K562 (cell line): ENCODE results near the gene FRYL. TPM values are rescaled to one million over a fixed set of nuclear protein-coding genes. Genes with fewer than 3 reads are reported as not detected.

ENCODE experiments used
- ATF7 ChIP-seq: fragments of 450-650 bp; IDR thresholded peaks from 2 replicates; pipeline ENCODE4 v1.7.1; 2014; ENCODE audit warnings: mild to moderate bottlenecking, moderate library complexity
- BCOR ChIP-seq: fragments of 450-650 bp; IDR thresholded peaks from 2 replicates; pipeline ENCODE4 v1.6.1; 2016
- ETS2 ChIP-seq: IDR thresholded peaks from 2 replicates; pipeline ENCODE4 v1.6.1; 2016; ENCODE audit warnings: borderline replicate concordance, missing genetic modification characterization, mild to moderate bottlenecking, moderate library complexity, missing compliant biosample characterization; ENCODE audit not compliant: poor library complexity, severe bottlenecking
- ETV6 ChIP-seq, 3 experiments: fragments of 150-350 bp in 1 of 3; sonication (generic) in 1 of 3; formaldehyde crosslinking in 1 of 3; IDR thresholded peaks; 2 replicates each; pipeline versions ENCODE4 v1.6.1 to v1.8.0; 2014 to 2022; ENCODE audit warnings: borderline replicate concordance in 2 of 3, low read depth in 2 of 3, antibody characterized with exemption in 1 of 3, low read length in 1 of 3, mild to moderate bottlenecking in 1 of 3, missing genetic modification reagents in 1 of 3
- MECOM ChIP-seq: fragments of 250-450 bp; sonication (Bioruptor Pico); IDR thresholded peaks from 2 replicates; pipeline ENCODE4 v1.8.0; 2022; ENCODE audit warnings: inconsistent platforms
- MED1 ChIP-seq: sonication (generic); formaldehyde crosslinking; IDR thresholded peaks from 2 replicates; pipeline ENCODE4 v1.8.1; 2023; ENCODE audit warnings: missing genetic modification reagents, borderline replicate concordance
- MYC ChIP-seq, 2 experiments: fragments of 250-450 bp in 1 of 2; sonication (Bioruptor Pico) in 1 of 2; IDR thresholded peaks; 2 replicates each; pipeline versions ENCODE4 v1.5.1 to v1.6.1; 2012 to 2021; ENCODE audit warnings: low read depth in 2 of 2, borderline replicate concordance in 1 of 2, improper control_type of control experiment in 1 of 2, low read length in 1 of 2, mild to moderate bottlenecking in 1 of 2, moderate library complexity in 1 of 2
- NFXL1 ChIP-seq: fragments of 450-650 bp; formaldehyde crosslinking; IDR thresholded peaks from 2 replicates; pipeline ENCODE4 v1.4.0; 2021; ENCODE audit warnings: mild to moderate bottlenecking
- RNF2 ChIP-seq: sonication (generic); IDR thresholded peaks from 2 replicates; pipeline ENCODE4 v1.6.1; 2016
- STAT5A ChIP-seq: IDR thresholded peaks from 2 replicates; pipeline ENCODE4 v1.6.1; 2012; ENCODE audit warnings: low read length, inconsistent platforms, borderline replicate concordance
- TAL1 ChIP-seq: fragments of 450-650 bp; IDR thresholded peaks from 2 replicates; pipeline ENCODE4 v1.6.1; 2016; ENCODE audit warnings: mild to moderate bottlenecking
- ZFX ChIP-seq: sonication (generic); formaldehyde crosslinking; IDR thresholded peaks from 2 replicates; pipeline ENCODE4 v1.8.0; 2022; ENCODE audit warnings: mild to moderate bottlenecking, missing genetic modification reagents, moderate library complexity
- ZNF766 ChIP-seq: fragments of 200-800 bp; sonication (Bioruptor generic); conservative IDR thresholded peaks from 2 replicates; pipeline ENCODE4 v1.6.1; 2016; ENCODE audit warnings: missing genetic modification characterization, missing compliant biosample characterization
- polyA plus RNA-seq, 8 experiments: library from polyadenylated mRNA; depleted of rRNA in 4 of 8; stranded (reverse) in 5 of 8; unstranded in 3 of 8; fragments of >200 nt; fragmentation: Nextera tagmentation in 2 of 8; fragmentation: Illumina TruSeq in 1 of 8; extraction: Ambion mirVana in 2 of 8; extraction: Trizol in 1 of 8; gene quantifications; 2 replicates each; pipeline versions ENCODE4 v1.2.1 to v1.2.3, GENCODE V29; 2011 to 2014; ENCODE audit warnings: inconsistent platforms in 1 of 8, missing spikeins in 1 of 8
- total RNA-seq, 7 experiments: library from RNA; depleted of rRNA in 6 of 7; stranded (reverse); fragments of >200 nt in 6 of 7; fragmentation: Illumina TruSeq in 2 of 7; extraction: Trizol in 2 of 7; gene quantifications; 2 replicates each; pipeline versions ENCODE4 v1.2.1 to v1.2.3, GENCODE V29; 2011 to 2021; ENCODE audit warnings: low replicate concordance in 1 of 7
- TF ChIP-seq, protein P1 (sequence below): fragments of 450-650 bp; IDR thresholded peaks from 2 replicates; pipeline ENCODE4 v1.6.1; 2016; ENCODE audit warnings: antibody characterized with exemption

FRYL gene
- total and polyA plus RNA-seq, 9 of the 15 experiments (the other 6 are each of a cell fraction or from before 2014, with no cell fraction given), result 7.2 to 34.9 (median 15.9) TPM

DNA sequence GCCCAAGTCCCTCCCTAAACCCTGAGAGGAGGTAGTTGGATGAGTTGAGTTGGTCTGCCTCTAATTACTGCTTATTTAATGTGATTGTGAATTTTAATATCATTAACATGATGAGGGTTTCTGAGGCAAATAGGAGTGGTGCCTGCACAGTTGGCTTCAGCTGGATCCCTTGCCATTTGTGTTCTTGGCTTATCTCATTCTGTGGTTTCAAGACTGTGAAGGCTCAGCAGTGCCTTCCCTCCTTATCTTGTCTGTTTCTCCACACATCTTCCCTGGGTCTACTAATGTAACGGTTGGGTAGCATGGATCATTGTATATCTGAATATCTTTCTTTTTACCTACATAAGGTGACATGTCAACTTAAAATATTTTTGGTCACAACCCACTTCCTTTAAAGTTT, 298.5 kb downstream of the FRYL start (continued):
- TF ChIP-seq, protein P1, sequence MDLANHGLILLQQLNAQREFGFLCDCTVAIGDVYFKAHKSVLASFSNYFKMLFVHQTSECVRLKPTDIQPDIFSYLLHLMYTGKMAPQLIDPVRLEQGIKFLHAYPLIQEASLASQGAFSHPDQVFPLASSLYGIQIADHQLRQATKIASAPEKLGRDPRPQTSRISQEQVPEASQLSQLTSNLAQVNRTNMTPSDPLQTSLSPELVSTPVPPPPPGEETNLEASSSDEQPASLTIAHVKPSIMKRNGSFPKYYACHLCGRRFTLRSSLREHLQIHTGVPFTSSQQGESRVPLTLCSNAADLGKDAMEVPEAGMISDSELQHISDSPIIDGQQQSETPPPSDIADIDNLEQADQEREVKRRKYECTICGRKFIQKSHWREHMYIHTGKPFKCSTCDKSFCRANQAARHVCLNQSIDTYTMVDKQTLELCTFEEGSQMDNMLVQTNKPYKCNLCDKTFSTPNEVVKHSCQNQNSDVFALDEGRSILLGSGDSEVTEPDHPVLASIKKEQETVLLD, result peak; percentile 55; the same call in 1 of the 2 replicates
- TF ChIP-seq STAT5A (no peak), MED1 (no peak), ZNF766 (CRISPR knock-in tag) (peak; percentile 86), BCOR (peak; percentile 29; the same call in 1 of the 2 replicates), NFXL1 (no peak), MYC (IDR thresholded peaks at IDR 0.05; ENCODE audit: low read depth, low read length) (peak; percentile 41; the same call in 1 of the 2 replicates), MYC (CRISPR knock-in tag; IDR thresholded peaks at IDR 0.05; ENCODE audit: borderline replicate concordance, low read depth) (no peak), TAL1 (peak; percentile 48; the same call in 1 of the 2 replicates), RNF2 (peak; percentile 63), ETS2 (tag) (no peak), ETV6 (IDR thresholded peaks at IDR 0.05; ENCODE audit: borderline replicate concordance in 1 of 2, low read depth in 2 of 2, low read length in 1 of 2) (peak in 1 of 2 experiments; percentile 22; a peak in 1 of 4 replicates), ETV6 (CRISPR knock-in tag; IDR thresholded peaks at IDR 0.05; ENCODE audit: borderline replicate concordance) (no peak), ZFX (CRISPR knock-in tag) (no peak), ATF7 (0 out of 2 replicates have a peak, but pooled peaks have one; percentile 21), MECOM (CRISPR knock-in tag) (peak; percentile 98)
